NCI-H1105 (cell line): ENCODE results near the gene ZBTB7C.

ENCODE experiments used
- DNase-seq: peaks from one replicate; lab custom pipeline; 2025; lab: John Stamatoyannopoulos, UW

The ZBTB7C gene

GRCh38 chr18:48188609-48189008, 220.6 kb downstream of the ZBTB7C start:
- no peak for DNase-seq

- DNase-seq = no peak
Measured at GRCh38 chr18:48186861-48187260, 222.3 kb downstream of the ZBTB7C start.

DNA sequence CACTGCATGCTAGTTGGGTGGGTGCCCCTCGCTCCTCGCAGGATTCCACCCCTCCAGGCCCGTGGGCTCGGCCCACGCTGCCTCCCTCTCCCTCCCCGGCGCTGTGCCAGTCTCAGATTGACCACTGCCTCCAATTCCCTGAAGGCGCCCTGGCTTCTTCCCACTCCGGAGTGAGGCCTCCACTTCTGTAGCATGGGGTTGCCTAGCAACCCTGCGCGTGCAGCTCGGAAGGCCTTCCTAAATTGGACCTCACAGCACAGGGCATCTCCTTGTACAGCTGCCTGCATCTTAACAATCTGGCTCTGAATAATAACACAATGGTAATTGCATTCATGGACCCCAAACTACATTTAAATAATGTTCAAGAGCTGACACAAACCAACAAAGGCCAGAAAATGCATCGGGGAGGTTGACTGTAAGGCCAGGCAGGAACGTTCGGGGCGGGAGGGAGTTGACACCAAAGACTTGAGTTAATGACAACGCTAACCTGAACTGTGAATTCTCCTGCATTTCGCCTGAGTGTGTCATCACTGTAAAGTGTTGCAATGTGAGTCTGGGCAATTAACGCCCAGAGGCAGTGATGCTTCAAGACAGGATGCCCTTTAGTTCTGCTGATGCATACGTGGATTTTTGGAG, 222.9 kb downstream of the ZBTB7C start:
- peak; percentile 38 for DNase-seq

DNA sequence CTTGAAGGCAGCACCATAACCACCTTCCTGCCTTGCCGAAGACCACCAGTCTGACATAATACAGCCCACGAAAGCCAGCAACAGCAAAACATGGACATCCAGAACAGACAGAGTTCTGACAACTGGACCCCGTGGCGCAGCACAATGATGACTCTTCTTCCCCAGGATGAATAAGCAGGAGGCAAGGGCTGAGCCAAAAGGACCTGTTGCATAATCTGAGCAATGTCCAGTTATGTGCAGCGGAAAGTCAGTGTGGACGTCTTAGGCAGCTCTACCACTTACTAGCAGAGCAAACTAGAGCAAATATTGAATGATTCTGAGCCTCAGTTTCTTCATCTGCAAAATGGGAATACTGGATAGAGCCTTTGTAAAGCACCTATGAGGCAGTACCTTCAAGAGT, 225.1 kb downstream of the ZBTB7C start:
- no peak for DNase-seq

- no peak for DNase-seq
Measured at GRCh38 chr18:48183613-48184012, 225.6 kb downstream of the ZBTB7C start.

DNA sequence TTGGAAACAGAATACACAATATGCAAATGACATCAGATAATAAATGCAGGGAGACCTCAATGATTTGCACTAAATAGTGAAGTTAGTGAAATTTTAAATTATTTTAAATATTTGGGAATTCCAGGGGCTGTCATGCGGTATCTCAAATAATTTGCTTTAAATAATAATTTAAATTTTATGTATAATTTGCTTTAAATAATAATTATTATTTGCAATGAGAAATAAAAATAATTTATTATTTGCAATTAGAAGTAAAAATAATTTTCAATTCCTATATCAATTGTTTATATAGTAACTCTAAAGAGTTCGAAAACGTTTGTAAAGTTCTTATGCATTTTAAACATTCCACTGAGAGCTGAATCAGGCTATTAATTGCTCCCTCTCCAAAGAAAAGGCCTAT, 226.4 kb downstream of the ZBTB7C start:
- no peak for DNase-seq

DNA sequence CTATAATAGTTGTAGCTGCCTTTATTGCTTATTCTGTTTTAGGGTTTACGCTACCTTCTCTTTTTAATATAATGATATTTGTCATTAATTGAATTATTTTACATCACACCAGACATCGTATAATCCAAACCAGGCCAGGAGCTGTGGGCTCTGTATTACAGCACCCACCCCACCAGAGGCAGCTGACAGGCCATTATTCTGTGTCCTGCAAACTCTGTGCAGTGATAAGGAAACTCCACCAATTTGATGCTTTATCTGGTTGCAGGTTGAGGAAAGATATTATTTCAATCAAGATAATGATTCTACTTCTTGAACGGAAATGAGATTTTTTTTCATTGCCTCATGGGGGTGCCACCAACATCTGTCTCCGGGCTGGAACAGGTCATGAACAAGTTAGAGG, 227.3 kb downstream of the ZBTB7C start:
- no peak for DNase-seq

DNA sequence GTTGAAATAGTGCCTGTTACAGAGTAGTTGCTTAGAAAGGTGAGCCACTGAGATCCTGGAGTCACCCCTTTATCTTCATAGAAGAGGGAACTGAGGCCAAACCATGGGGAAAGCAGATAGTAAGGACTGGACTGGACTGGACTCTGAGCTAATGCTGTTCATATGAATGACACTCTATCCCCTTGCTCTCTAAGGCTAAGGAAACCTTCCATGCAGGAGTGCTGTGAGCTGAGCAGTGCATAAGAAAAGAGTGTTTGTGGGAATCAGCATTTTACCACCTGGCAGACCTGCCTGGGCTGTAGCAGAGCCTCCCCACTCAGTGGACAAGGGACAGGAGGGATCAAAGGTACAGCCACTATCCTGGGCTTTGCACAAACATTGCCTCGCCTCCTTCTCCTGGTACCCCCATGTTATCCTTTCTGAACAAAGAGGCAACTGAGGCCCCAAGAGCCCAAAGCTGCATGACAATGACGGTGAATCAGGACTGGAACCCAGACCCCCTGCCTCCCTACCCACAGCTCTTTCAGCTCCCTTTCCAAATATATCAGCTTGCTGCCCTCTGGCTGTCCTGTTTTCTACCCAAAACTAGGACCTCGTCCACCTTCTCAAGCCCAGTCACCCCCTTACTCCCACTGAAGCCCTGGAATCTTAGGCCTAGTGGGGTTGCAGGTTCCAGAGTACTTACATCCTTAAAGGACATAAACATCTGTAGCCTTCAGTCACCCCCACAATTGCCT, 227.9 kb downstream of the ZBTB7C start:
- DNase-seq = no peak

DNA sequence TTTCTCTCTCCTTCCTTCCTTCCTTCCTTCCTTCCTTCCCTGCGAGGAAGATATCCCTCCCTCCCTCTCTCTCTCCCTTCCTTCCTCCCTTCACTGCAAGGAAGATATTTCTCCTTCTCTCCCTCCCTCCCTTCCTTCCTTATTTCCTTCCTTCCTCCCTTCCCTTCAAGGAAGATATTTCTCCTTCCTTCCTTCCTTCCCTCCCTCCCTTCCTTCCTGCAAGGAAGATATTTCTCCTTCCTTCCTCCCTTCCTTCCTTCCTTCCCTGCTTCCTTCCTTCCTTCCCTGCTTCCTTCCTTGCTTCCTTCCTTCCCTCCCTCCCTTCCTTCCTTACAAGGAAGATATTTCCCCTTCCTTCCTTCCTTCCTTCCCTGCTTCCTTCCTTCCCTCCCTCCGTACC, 229.5 kb downstream of the ZBTB7C start:
- DNase-seq = no peak

- no peak for DNase-seq
Measured at GRCh38 chr18:48179001-48179400, 230.2 kb downstream of the ZBTB7C start.

GRCh38 chr18:48176909-48177308, 232.3 kb downstream of the ZBTB7C start:
- no peak for DNase-seq

GRCh38 chr18:48173557-48173956, 235.6 kb downstream of the ZBTB7C start:
- no peak for DNase-seq

GRCh38 chr18:48172226-48173006, 236.8 kb downstream of the ZBTB7C start:
- no peak for DNase-seq

GRCh38 chr18:48171490-48172188, 237.5 kb downstream of the ZBTB7C start:
- no peak for DNase-seq

GRCh38 chr18:48170651-48171050, 238.5 kb downstream of the ZBTB7C start:
- DNase-seq = no peak

DNA sequence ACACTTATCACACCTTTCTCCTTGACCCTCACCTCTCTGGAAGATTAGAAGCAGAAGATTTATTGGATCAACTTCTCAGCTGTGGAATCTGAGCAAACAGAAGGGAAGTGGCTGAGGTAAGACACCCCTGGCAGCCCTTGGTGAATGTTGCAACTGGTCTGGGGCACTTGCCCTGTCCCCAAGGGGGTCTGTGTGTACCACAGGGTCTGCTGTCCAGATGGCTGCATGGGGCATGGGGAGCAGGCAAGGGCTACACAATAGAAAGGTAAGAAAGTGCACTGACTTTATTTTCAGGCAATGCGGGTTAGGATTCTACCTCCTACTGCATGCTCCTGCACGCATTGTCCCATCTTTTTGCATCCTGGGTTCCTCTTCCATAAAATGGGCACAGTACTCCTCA, 240.3 kb downstream of the ZBTB7C start:
- DNase-seq = no peak

DNA sequence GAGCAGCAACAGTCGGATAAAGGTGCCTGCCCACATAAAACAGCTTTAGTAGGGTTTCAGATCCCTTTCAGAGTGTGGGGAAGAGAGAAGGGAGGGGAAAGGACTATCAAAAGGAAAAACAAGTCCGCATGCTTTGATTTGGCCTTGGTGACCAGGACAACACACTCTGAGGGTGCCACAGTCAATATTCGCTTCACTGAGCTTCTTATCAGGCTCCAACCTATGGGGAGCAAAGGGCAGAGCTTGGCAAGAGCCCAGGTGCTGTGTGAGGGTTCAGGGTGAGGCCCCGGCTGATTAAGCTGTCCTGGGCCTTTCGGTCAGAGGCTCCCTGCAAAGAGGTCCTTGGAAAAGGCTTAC, 241.3 kb downstream of the ZBTB7C start:
- DNase-seq = no peak

GRCh38 chr18:48166336-48166875, 242.8 kb downstream of the ZBTB7C start:
- DNase-seq = no peak

- no peak for DNase-seq
Measured at GRCh38 chr18:48165111-48165866, 243.9 kb downstream of the ZBTB7C start.

DNA sequence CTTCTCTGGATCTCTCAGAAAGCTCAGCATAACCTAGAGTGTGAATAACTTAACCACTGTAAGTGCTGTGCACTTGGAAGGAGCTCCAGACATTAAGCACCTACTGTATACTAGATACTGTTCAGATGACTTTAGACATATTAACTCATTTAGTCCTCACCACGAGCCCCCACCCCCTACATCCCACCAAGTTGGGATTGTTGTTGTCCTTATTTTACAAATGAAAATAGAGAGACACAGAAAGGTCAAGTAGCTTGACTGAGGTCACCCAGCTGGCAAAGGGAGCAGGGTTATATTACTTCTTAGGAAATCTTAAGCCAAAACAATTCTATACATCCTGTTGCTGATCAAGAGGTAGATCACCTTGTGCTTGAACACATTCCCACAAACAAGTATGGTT, 244.5 kb downstream of the ZBTB7C start:
- no peak for DNase-seq

- no peak for DNase-seq
Measured at GRCh38 chr18:48164116-48164515, 245.1 kb downstream of the ZBTB7C start.

DNA sequence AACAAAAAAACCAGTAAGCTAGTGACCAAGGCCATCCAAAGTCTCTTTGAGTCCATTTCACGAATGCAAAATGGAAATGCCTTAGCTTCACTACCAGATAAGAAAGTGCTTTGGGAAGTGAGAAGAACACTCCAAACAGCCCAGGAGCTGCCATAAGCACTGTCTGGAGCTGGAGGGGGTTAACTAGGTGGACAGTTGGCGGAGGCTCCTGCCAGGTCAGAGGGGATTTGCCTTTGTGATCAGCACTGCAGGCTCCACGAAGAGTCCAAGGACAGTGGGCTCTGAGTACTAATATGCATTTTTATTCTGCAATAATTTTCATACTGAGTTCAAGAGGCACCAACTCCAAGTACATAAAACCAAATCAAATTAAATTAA, 245.5 kb downstream of the ZBTB7C start:
- no peak for DNase-seq
